Vagina (tissue), 2 donors: Measurements from ENCODE around the gene R3HDM4.

Experiments
- CTCF ChIP-seq, 3 experiments: fragments of 450-650 bp in 2 of 3; fragments of 200-600 bp in 1 of 3; sonication (generic) in 1 of 3; IDR thresholded peaks; one replicate each; pipeline ENCODE4 v1.5.1; 2017 to 2019; ENCODE audit warnings: antibody characterized with exemption in 3 of 3, mild to moderate bottlenecking in 2 of 3, moderate library complexity in 2 of 3
- POLR2A ChIP-seq, 2 donors: fragments of 450-650 bp; IDR thresholded peaks; one replicate each; pipeline ENCODE4 v1.6.1; 2017; ENCODE audit warnings: antibody characterized with exemption in 2 of 2, mild to moderate bottlenecking in 2 of 2, moderate library complexity in 2 of 2
- POLR2AphosphoS5 ChIP-seq, 2 donors: sonication (generic); formaldehyde crosslinking; IDR thresholded peaks; one replicate each; pipeline ENCODE4 v1.9.0; 2017; ENCODE audit warnings: antibody characterized with exemption in 2 of 2, mild to moderate bottlenecking in 2 of 2, low read depth in 1 of 2; ENCODE audit not compliant: insufficient read depth in 1 of 2

DNA sequence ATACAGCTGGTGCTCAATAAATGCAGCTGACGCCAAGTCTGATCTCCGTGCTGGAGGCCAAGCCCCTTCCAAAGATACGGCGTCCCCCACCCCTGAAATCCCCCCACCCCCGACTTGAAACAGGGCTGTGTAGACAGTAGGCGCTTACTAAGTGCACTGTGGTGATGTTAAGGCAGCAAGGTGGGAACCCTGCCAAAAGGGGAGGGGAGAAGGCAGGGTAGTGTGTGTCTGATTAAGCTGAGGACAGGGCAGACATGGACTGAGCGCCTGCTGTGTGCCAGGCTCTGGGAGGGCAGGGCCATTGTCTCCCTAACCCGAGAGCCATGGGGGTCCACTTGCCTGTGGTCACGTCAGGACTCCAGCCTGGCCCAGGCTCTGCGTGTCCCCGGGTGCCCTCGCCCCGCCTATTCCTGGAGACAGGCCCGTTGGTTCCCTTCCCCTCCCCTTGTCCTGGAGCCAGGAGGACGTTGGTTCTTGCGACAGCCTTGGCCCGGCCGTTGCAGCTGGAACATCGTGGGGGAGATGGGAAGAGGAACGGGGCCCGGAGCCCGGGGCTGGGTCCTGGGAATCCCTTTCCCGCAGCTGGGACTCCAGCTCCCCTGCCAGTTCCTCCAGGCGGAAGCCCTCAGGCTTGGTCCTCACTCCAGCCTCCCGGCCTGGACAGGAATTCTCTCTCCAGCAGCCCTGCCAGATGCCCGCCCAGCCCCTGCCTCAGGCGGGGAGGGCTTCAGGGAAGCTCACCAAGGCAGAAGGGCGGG lies 62.6 kb downstream of the R3HDM4 start:
- TF ChIP-seq POLR2A (IDR thresholded peaks at IDR 0.05) (no peak), CTCF (IDR thresholded peaks at IDR 0.05) (no peak), POLR2AphosphoS5 (IDR thresholded peaks at IDR 0.05; ENCODE audit: insufficient read depth in 1 of 2, low read depth in 1 of 2) (peak; percentile 65 to 92)
